ENCODE data around the gene ATP10A. TPM values are rescaled to one million over a fixed set of nuclear protein-coding genes. Genes with fewer than 3 reads are reported as not detected.

Gene ATP10A
- total RNA-seq, 1 experiment from 2014 or later: not detected

DNA sequence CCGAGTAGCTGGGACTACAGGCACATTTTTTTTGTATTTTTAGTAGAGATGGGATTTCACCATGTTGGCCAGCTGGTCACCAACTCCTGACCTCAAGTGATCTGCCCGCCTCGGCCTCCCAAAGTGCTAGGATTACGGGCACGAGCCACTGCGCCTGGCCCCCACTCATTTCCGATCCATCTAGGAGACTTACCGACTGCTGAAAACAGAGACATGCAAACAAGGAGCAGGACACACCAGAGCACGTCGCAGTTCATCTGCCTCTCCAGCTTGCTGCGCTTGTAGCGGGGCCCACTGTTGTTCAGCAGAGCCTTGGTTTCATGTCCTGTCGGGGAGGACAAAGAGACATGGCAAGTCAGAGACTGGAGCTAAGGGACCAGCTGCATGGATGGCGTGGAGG lies 137.4 kb downstream of the ATP10A start:
- H3K27me3 Mint-ChIP-seq (ENCODE audit: insufficient read depth, unreplicated experiment): peaks cover 16% of the 10 kb centered on the region
- H3K4me1 Mint-ChIP-seq (ENCODE audit: low read depth, unreplicated experiment): no peaks in the 10 kb centered on the region
- TF ChIP-seq, protein P1, sequence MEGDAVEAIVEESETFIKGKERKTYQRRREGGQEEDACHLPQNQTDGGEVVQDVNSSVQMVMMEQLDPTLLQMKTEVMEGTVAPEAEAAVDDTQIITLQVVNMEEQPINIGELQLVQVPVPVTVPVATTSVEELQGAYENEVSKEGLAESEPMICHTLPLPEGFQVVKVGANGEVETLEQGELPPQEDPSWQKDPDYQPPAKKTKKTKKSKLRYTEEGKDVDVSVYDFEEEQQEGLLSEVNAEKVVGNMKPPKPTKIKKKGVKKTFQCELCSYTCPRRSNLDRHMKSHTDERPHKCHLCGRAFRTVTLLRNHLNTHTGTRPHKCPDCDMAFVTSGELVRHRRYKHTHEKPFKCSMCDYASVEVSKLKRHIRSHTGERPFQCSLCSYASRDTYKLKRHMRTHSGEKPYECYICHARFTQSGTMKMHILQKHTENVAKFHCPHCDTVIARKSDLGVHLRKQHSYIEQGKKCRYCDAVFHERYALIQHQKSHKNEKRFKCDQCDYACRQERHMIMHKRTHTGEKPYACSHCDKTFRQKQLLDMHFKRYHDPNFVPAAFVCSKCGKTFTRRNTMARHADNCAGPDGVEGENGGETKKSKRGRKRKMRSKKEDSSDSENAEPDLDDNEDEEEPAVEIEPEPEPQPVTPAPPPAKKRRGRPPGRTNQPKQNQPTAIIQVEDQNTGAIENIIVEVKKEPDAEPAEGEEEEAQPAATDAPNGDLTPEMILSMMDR (IDR thresholded peaks at IDR 0.05; ENCODE audit: insufficient read depth in 1 of 2, low read depth in 1 of 2, low read length in 1 of 2, severe bottlenecking in 1 of 2, unreplicated experiment in 1 of 2): no peak
- ChIA-PET CTCF (no interaction called here), POLR2A (no interaction called here)
- Histone ChIP-seq H3K9me3 (no peaks in the 10 kb centered on the region), H3K36me3 (ENCODE audit: control insufficient read depth, insufficient read depth, low read length) (no peaks in the 10 kb centered on the region), H3K4me1 (no peaks in the 10 kb centered on the region), H3K27me3 (replicated peaks; ENCODE audit: control insufficient read depth, insufficient read depth, low read length) (0 out of 2 replicates have a peak, but pooled peaks cover under 1% of the 10 kb centered on the region), H3K4me3 (ENCODE audit: low read depth, low read length) (no peak overlapping the region)
- no peaks in the 10 kb centered on the region for H3K9me3 Mint-ChIP-seq (ENCODE audit: unreplicated experiment)
- H3K27ac Mint-ChIP-seq (ENCODE audit: unreplicated experiment): no peak overlapping the region
- intact Hi-C loops (cut with micrococcal nuclease; ENCODE audit: unreplicated experiment): no loop called here
- no peaks in the 10 kb centered on the region for H3K36me3 Mint-ChIP-seq (ENCODE audit: insufficient read depth, unreplicated experiment)
- DNase-seq: no peak
- BruUV-seq (replicated peaks): no TSS peak
- H3K4me3 Mint-ChIP-seq (ENCODE audit: unreplicated experiment): no peak overlapping the region

DNA sequence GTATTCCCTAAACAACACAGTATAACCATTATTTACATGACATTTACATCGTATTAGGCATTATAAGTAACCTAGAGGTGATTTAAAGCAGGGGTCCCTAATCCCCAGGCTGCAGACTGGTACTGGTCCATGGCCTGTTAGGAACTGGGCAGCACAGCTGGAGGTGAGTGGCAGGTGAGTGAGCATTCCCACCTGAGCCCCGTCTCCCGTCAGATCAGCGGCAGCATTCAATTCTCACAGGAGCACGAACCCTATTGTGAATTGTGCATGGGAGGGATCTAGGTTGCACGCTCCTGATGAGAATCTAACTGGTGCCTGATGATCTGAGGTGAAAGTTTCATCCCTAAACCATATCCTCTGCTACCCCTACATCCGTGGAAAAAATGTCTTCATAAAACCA lies 138.2 kb downstream of the ATP10A start:
- H3K27ac Mint-ChIP-seq (ENCODE audit: unreplicated experiment): no peak overlapping the region
- no TSS peak for BruUV-seq (replicated peaks)
- no peaks in the 10 kb centered on the region for H3K9me3 ChIP-seq
- H3K36me3 Mint-ChIP-seq (ENCODE audit: insufficient read depth, unreplicated experiment): no peaks in the 10 kb centered on the region
- CTCF ChIA-PET: no interaction called here
- POLR2A ChIA-PET: no interaction called here
- no peaks in the 10 kb centered on the region for H3K36me3 ChIP-seq (ENCODE audit: control insufficient read depth, insufficient read depth, low read length)
- H3K4me1 Mint-ChIP-seq (ENCODE audit: low read depth, unreplicated experiment): no peaks in the 10 kb centered on the region
- no peak overlapping the region for H3K4me3 Mint-ChIP-seq (ENCODE audit: unreplicated experiment)
- intact Hi-C loops (cut with micrococcal nuclease; ENCODE audit: unreplicated experiment): no loop called here
- DNase-seq: no peak
- no peaks in the 10 kb centered on the region for H3K9me3 Mint-ChIP-seq (ENCODE audit: unreplicated experiment)
- TF ChIP-seq, protein P1 (IDR thresholded peaks at IDR 0.05; ENCODE audit: insufficient read depth in 1 of 2, low read depth in 1 of 2, low read length in 1 of 2, severe bottlenecking in 1 of 2, unreplicated experiment in 1 of 2): no peak
- peaks cover 16% of the 10 kb centered on the region for H3K27me3 Mint-ChIP-seq (ENCODE audit: insufficient read depth, unreplicated experiment)
- 0 out of 2 replicates have a peak, but pooled peaks cover 1% of the 10 kb centered on the region for H3K27me3 ChIP-seq (replicated peaks; ENCODE audit: control insufficient read depth, insufficient read depth, low read length)
- no peak overlapping the region for H3K4me3 ChIP-seq (ENCODE audit: low read depth, low read length)
- H3K4me1 ChIP-seq: no peaks in the 10 kb centered on the region

DNA sequence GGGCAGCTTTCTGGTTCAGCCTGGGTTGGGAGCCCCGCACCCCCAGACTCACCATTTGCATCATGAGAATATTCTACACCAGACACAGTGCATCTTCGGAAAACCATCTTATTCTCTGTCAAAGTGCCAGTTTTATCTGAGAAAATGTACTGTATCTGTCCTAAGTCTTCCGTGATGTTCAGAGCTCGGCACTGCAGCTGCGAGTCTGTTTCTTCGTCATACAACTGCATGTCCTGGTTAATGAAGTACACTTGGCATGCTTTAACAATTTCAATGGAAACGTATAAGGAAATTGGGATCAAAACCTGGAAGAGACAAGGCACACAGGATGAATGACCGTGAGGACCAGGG lies 141.5 kb downstream of the ATP10A start:
- DNase-seq: no peak

More for the DNA sequence above, 141.5 kb downstream of the ATP10A start:
- ChIA-PET POLR2A (no interaction called here), CTCF (interaction anchor here (0.7 to 1.4 kb wide), 2 partner anchors 12 to 212 kb away, joined by 3 to 5 read pairs; no protein-coding TSS in a partner anchor)
- Histone ChIP-seq H3K36me3 (ENCODE audit: control insufficient read depth, insufficient read depth, low read length) (no peaks in the 10 kb centered on the region), H3K9me3 (no peaks in the 10 kb centered on the region), H3K4me3 (ENCODE audit: low read depth, low read length) (no peak overlapping the region), H3K4me1 (no peaks in the 10 kb centered on the region), H3K27me3 (replicated peaks; ENCODE audit: control insufficient read depth, insufficient read depth, low read length) (0 out of 2 replicates have a peak, but pooled peaks cover 1% of the 10 kb centered on the region)
- no peaks in the 10 kb centered on the region for H3K9me3 Mint-ChIP-seq (ENCODE audit: unreplicated experiment)
- no peak overlapping the region for H3K27ac Mint-ChIP-seq (ENCODE audit: unreplicated experiment)
- TF ChIP-seq, protein P1 (IDR thresholded peaks at IDR 0.05; ENCODE audit: insufficient read depth in 1 of 2, low read depth in 1 of 2, low read length in 1 of 2, severe bottlenecking in 1 of 2, unreplicated experiment in 1 of 2): no peak
- no TSS peak for BruUV-seq (replicated peaks)
- H3K4me3 Mint-ChIP-seq (ENCODE audit: unreplicated experiment): no peak overlapping the region
- peaks cover 19% of the 10 kb centered on the region for H3K27me3 Mint-ChIP-seq (ENCODE audit: insufficient read depth, unreplicated experiment)
- no peaks in the 10 kb centered on the region for H3K4me1 Mint-ChIP-seq (ENCODE audit: low read depth, unreplicated experiment)
- no peaks in the 10 kb centered on the region for H3K36me3 Mint-ChIP-seq (ENCODE audit: insufficient read depth, unreplicated experiment)
- intact Hi-C loops (cut with micrococcal nuclease; ENCODE audit: unreplicated experiment): no loop called here

All from Caco-2 (cell line).